Stomach (tissue), 4 donors: ENCODE data around the gene PSTPIP2.

Experiments used
- CTCF ChIP-seq, 7 experiments: fragments of 450-650 bp in 4 of 7; fragments of 200-600 bp in 3 of 7; sonication (generic) in 3 of 7; IDR thresholded peaks; one replicate each; pipeline ENCODE4 v1.5.1; 2016 to 2019; ENCODE audit warnings: antibody characterized with exemption in 7 of 7, control low read depth in 2 of 7, mild to moderate bottlenecking in 1 of 7
- EP300 ChIP-seq: sonication (generic); formaldehyde crosslinking; IDR thresholded peaks from one replicate; pipeline ENCODE4 v1.6.1; 2017; ENCODE audit warnings: antibody characterized with exemption
- POLR2A ChIP-seq, 4 donors: fragments of 450-650 bp; IDR thresholded peaks; one replicate each; pipeline ENCODE4 v1.6.1; 2016; ENCODE audit warnings: antibody characterized with exemption in 4 of 4, control low read depth in 2 of 4, mild to moderate bottlenecking in 1 of 4, moderate library complexity in 1 of 4

DNA sequence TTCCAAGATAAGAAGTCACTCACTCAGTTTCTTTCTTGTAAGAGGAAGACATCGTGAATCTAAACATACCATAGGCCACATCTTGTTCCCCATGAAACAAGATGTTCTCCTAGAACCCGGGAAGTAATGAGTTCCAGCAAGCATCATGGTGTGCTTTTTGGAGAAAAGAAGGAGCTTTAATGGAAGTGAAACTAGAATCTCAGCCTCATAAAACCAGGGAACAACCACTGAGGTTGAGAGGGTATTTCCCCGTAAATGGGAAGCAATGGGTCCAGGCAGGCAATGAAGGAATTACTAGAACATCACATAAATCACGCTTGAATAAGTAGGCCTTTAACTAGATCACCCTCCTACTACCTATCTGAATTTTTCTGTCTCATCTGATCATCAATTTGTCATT, 40.3 kb downstream of the PSTPIP2 start:
- TF ChIP-seq EP300 (no peak), CTCF (IDR thresholded peaks at IDR 0.05) (no peak), POLR2A (IDR thresholded peaks at IDR 0.05) (no peak)
